Endothelial cell (in vitro differentiated cells): ENCODE measurements around the gene TENM3. TPM values are rescaled to one million over a fixed set of nuclear protein-coding genes. Genes with fewer than 3 reads are reported as not detected.

Experiments used
- DNase-seq: peaks from one replicate; pipeline ENCODE4 v3.0.0; 2021; ENCODE audit warnings: low spot score
- H3K27ac Mint-ChIP-seq: one replicate; pipeline ENCODE4 v1.8.0; 2021; ENCODE audit warnings: mixed read lengths, inconsistent platforms; ENCODE audit not compliant: unreplicated experiment
- H3K27me3 Mint-ChIP-seq: one replicate; pipeline ENCODE4 v1.8.0; 2021; ENCODE audit warnings: mild to moderate bottlenecking, moderate library complexity, mixed read lengths, inconsistent platforms; ENCODE audit not compliant: unreplicated experiment
- H3K36me3 Mint-ChIP-seq: one replicate; pipeline ENCODE4 v1.8.0; 2021; ENCODE audit warnings: mild to moderate bottlenecking, low read depth, mixed read lengths, inconsistent platforms; ENCODE audit not compliant: unreplicated experiment
- H3K4me1 Mint-ChIP-seq: one replicate; pipeline ENCODE4 v1.8.0; 2021; ENCODE audit warnings: mild to moderate bottlenecking, mixed read lengths, inconsistent platforms; ENCODE audit not compliant: unreplicated experiment
- H3K4me3 Mint-ChIP-seq: one replicate; pipeline ENCODE4 v1.8.0; 2021; ENCODE audit warnings: mild to moderate bottlenecking, mixed read lengths, inconsistent platforms; ENCODE audit not compliant: unreplicated experiment
- H3K9me3 Mint-ChIP-seq: one replicate; pipeline ENCODE4 v1.8.0; 2021; ENCODE audit warnings: mixed read lengths, inconsistent platforms; ENCODE audit not compliant: unreplicated experiment
- CTCF ChIP-seq: fragments of 200-600 bp; sonication (generic); IDR thresholded peaks from one replicate; pipeline ENCODE4 v1.5.0; 2021; ENCODE audit warnings: antibody characterized with exemption; ENCODE audit not compliant: unreplicated experiment
- total RNA-seq: library from RNA; stranded (reverse); fragmentation: NEBNext Ultra II Directional; extraction: Animal tissue kit (Norgen Biotek cat#: 25700); gene quantifications from one replicate; pipeline ENCODE4 v1.2.1, GENCODE V29; 2021; ENCODE audit not compliant: unreplicated experiment

The TENM3 gene
- total RNA-seq, 1 donor from 2014 or later: 29.7 TPM

DNA sequence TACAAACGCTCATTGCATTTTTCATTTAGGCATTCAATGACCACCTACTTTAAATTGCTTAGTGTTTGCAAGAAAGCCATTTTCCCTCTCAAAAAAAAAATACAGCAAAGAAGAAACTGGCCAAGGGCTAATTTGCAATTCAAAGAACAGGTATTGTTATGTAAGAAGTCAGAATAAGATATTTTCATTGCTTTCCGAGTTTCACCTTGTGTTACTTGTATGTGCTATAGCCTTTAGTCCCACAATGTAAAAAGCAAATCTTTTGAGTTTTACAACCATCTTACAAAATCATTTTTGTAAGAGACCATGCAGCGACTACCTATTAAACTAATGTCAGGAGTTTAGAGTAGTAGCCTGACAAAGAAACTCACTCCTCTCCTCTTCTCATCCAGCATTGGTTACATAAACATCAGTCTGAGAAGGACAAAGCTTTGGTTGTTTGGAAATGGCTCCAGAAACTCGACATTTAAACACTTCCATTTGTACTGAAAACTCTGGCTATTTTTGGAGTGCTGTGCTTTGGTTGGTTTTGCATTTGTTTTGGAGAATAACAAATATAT lies 15.3 kb downstream of the TENM3 start:
- no peaks in the 10 kb centered on the region for H3K36me3 Mint-ChIP-seq
- H3K27ac Mint-ChIP-seq: no peak overlapping the region
- no peaks in the 10 kb centered on the region for H3K27me3 Mint-ChIP-seq
- H3K4me1 Mint-ChIP-seq: no peaks in the 10 kb centered on the region
- no peak overlapping the region for H3K4me3 Mint-ChIP-seq
- TF ChIP-seq CTCF: no peak
- no peaks in the 10 kb centered on the region for H3K9me3 Mint-ChIP-seq
- DNase-seq: no peak

GRCh38 chr4:182261651-182262223 lies 18.5 kb downstream of the TENM3 start:
- H3K9me3 Mint-ChIP-seq: no peaks in the 10 kb centered on the region
- no peaks in the 10 kb centered on the region for H3K27me3 Mint-ChIP-seq
- no peak overlapping the region for H3K27ac Mint-ChIP-seq
- H3K36me3 Mint-ChIP-seq: no peaks in the 10 kb centered on the region
- TF ChIP-seq CTCF: no peak
- no peaks in the 10 kb centered on the region for H3K4me1 Mint-ChIP-seq
- no peak overlapping the region for H3K4me3 Mint-ChIP-seq
- no peak for DNase-seq

GRCh38 chr4:182263562-182263961 lies 20.4 kb downstream of the TENM3 start:
- Mint-ChIP-seq H3K27me3 (no peaks in the 10 kb centered on the region), H3K36me3 (no peaks in the 10 kb centered on the region), H3K4me3 (no peak overlapping the region), H3K27ac (no peak overlapping the region), H3K9me3 (no peaks in the 10 kb centered on the region), H3K4me1 (no peaks in the 10 kb centered on the region)
- no peak for DNase-seq
- no peak for TF ChIP-seq CTCF

DNA sequence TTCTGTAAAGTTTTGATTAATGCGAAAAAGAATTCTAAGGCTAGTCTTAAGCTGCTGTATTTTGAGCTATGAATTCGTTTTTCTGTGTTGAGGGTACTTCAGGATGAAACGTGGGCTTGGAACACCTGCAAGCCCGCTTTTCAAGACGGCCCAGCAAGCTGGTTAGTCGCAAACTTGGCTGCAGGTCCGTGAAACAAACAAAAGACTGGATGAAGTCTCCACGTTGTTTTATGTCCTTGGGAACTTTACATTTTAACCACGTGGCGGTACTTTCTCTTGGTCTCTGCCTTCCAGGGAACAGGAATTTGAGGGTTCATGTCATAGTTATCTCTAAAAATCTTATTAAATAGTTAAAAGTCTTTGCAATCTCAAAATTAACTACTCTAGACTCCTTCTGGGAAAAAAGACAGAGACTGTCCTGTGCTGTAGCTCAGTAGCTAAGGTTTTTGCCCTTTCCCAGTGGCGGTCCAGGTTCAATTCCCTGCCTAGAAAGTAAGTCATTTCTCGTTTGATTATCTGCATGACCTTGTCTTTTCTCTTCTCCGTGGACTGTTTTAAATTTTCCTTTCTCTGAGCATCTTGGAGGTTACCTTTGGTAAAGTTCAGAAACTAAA lies 21.0 kb downstream of the TENM3 start:
- H3K4me1 Mint-ChIP-seq: no peaks in the 10 kb centered on the region
- no peak overlapping the region for H3K27ac Mint-ChIP-seq
- no peak for TF ChIP-seq CTCF
- no peak for DNase-seq
- H3K27me3 Mint-ChIP-seq: peaks cover 2% of the 10 kb centered on the region
- H3K9me3 Mint-ChIP-seq: no peaks in the 10 kb centered on the region
- H3K4me3 Mint-ChIP-seq: no peak overlapping the region
- no peaks in the 10 kb centered on the region for H3K36me3 Mint-ChIP-seq

GRCh38 chr4:182265881-182266280 lies 22.7 kb downstream of the TENM3 start:
- H3K27ac Mint-ChIP-seq: no peak overlapping the region
- H3K4me3 Mint-ChIP-seq: no peak overlapping the region
- H3K9me3 Mint-ChIP-seq: no peaks in the 10 kb centered on the region
- no peak for DNase-seq
- TF ChIP-seq CTCF: no peak
- H3K27me3 Mint-ChIP-seq: peaks cover 2% of the 10 kb centered on the region
- no peaks in the 10 kb centered on the region for H3K36me3 Mint-ChIP-seq
- no peaks in the 10 kb centered on the region for H3K4me1 Mint-ChIP-seq
